GM23248 (cell line): ENCODE measurements around the gene KCNJ13.

Experiments
- EZH2 ChIP-seq: fragments of 200-600 bp; sonication (generic); IDR thresholded peaks from 2 replicates; pipeline ENCODE4 v1.6.1; 2018; ENCODE audit warnings: antibody characterized with exemption, mild to moderate bottlenecking; ENCODE audit not compliant: insufficient read depth, poor library complexity, severe bottlenecking
- EZH2phosphoT487 ChIP-seq: fragments of 200-600 bp; sonication (generic); IDR thresholded peaks from 2 replicates; pipeline ENCODE4 v1.6.1; 2018; ENCODE audit warnings: antibody characterized with exemption, moderate library complexity, mild to moderate bottlenecking, low read depth; ENCODE audit not compliant: insufficient read depth

DNA sequence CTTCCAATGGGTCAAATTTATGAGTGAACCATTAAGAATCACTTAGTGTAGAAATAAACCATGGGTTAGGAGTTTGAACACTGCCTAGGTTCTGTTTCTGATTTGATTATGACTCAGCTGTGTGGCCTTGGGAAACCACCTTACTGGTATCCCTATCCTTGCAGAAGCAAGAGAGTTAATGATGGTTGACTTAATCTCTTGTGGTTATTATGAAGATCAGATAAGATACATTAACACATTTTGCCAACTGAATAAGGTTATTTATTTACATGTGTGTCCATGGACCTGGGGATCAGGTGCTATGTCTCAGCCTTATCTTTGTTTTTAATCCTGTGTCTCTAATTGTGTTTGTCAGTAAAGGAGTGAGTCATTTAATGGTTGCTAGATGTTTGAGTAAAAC is 5.4 kb upstream of the KCNJ13 start:
- TF ChIP-seq EZH2phosphoT487 (no peak), EZH2 (no peak)
